A673 (cell line): ENCODE data around the gene DCC. TPM values are rescaled to one million over a fixed set of nuclear protein-coding genes. Genes with fewer than 3 reads are reported as not detected.

Experiments
- BruUV-seq: library from RNA; stranded (reverse); fragments of 400-500 nt; replicated peaks from 2 replicates; lab custom pipeline; 2021; lab: Mats Ljungman, UMichigan
- CTCF ChIA-PET: fragments of 300-600 bp; sonication (Branson Sonifier 250); formaldehyde crosslinking; loops from one replicate; lab custom pipeline; 2022; ENCODE audit warnings: antibody characterized with exemption; lab: Charles Lee
- POLR2A ChIA-PET: fragments of 300-600 bp; sonication (Branson Sonifier 250); formaldehyde crosslinking; loops from one replicate; lab custom pipeline; 2022; ENCODE audit warnings: antibody characterized with exemption; ENCODE audit not compliant: low non-redundant PET; lab: Charles Lee
- DNase-seq: peaks from one replicate; pipeline ENCODE4 v3.0.0-alpha.2; 2015; ENCODE audit warnings: low spot score
- H3K27ac ChIP-seq: fragments of 200-600 bp; sonication (generic); 2 replicates; pipeline ENCODE4 v1.5.1; 2016; ENCODE audit warnings: mixed run types, low read depth, mild to moderate bottlenecking, mixed read lengths, antibody characterized with exemption, low read length; ENCODE audit not compliant: poor library complexity, severe bottlenecking
- H3K27me3 ChIP-seq: fragments of 200-600 bp; sonication (generic); replicated peaks from 2 replicates; pipeline ENCODE4 v1.6.1; 2017; ENCODE audit warnings: mixed run types, low read depth, mild to moderate bottlenecking, mixed read lengths, antibody characterized with exemption, low read length; ENCODE audit not compliant: insufficient read depth, poor library complexity
- H3K36me3 ChIP-seq: fragments of 200-600 bp; sonication (generic); 2 replicates; pipeline ENCODE4 v1.6.1; 2016; ENCODE audit warnings: mixed run types, mild to moderate bottlenecking, mixed read lengths, antibody characterized with exemption, low read length; ENCODE audit not compliant: insufficient read depth, poor library complexity, severe bottlenecking
- H3K4me1 ChIP-seq: fragments of 200-600 bp; sonication (generic); 2 replicates; pipeline ENCODE4 v1.6.1; 2017; ENCODE audit warnings: mixed run types, mild to moderate bottlenecking, mixed read lengths, antibody characterized with exemption, low read length; ENCODE audit not compliant: insufficient read depth, poor library complexity, severe bottlenecking
- H3K4me3 ChIP-seq: fragments of 200-600 bp; sonication (generic); 2 replicates; pipeline ENCODE4 v1.5.1; 2016; ENCODE audit warnings: low read depth, mixed run types, mild to moderate bottlenecking, mixed read lengths, low read length; ENCODE audit not compliant: poor library complexity, severe bottlenecking
- H3K9me3 ChIP-seq: fragments of 200-600 bp; sonication (generic); 2 replicates; pipeline ENCODE4 v1.6.1; 2016; ENCODE audit warnings: mixed run types, low read depth, mild to moderate bottlenecking, mixed read lengths, antibody characterized with exemption, low read length; ENCODE audit not compliant: poor library complexity, severe bottlenecking
- CTCF ChIP-seq: fragments of 300-800, 200-600 bp; sonication (generic); conservative IDR thresholded peaks from 2 replicates; pipeline ENCODE4 v1.5.1; 2017; ENCODE audit warnings: low read depth, mild to moderate bottlenecking, antibody characterized with exemption, low read length, moderate library complexity, mixed read lengths
- EZH2 ChIP-seq: fragments of 200-600 bp; sonication (generic); IDR thresholded peaks from 2 replicates; pipeline ENCODE4 v1.6.1; 2017; ENCODE audit warnings: borderline replicate concordance, low read depth, mild to moderate bottlenecking, mixed read lengths, antibody characterized with exemption, low read length; ENCODE audit not compliant: poor library complexity, severe bottlenecking
- intact Hi-C: fragments of 100-400 bp; cut with micrococcal nuclease; formaldehyde crosslinking; loops from one replicate; pipeline ENCODE4 v1.10.0; 2022; ENCODE audit not compliant: unreplicated experiment
- total RNA-seq: library from RNA; stranded (reverse); gene quantifications from 2 replicates; pipeline ENCODE4 v1.2.3, GENCODE V29; 2021

DCC gene
- total RNA-seq, 1 experiment from 2014 or later, result 93.0 TPM

- BruUV-seq, result no TSS peak
- H3K9me3 ChIP-seq, result peaks cover 3% of the 10 kb centered on the region
- no peak overlapping the region for H3K27ac ChIP-seq
- POLR2A ChIA-PET, result interaction anchor here (0.6 to 0.7 kb wide), 2 partner anchors 17 to 277 kb away, joined by 3 to 4 read pairs; no protein-coding TSS in a partner anchor
- CTCF ChIA-PET, result no interaction called here
- H3K4me3 ChIP-seq, result no peak overlapping the region
- no peak for DNase-seq
- intact Hi-C loops, result no loop called here
- no peaks in the 10 kb centered on the region for H3K27me3 ChIP-seq
- peaks cover 28% of the 10 kb centered on the region for H3K4me1 ChIP-seq
- TF ChIP-seq CTCF (no peak), EZH2 (no peak)
- no peaks in the 10 kb centered on the region for H3K36me3 ChIP-seq
Measured at GRCh38 chr18:52605345-52605744, 265.3 kb downstream of the DCC start.

GRCh38 chr18:52607985-52608384 is 268.0 kb downstream of the DCC start:
- TF ChIP-seq EZH2, result no peak
- no peak for TF ChIP-seq CTCF
- H3K27ac ChIP-seq, result no peak overlapping the region
- H3K4me1 ChIP-seq, result peaks cover 23% of the 10 kb centered on the region
- no peaks in the 10 kb centered on the region for H3K27me3 ChIP-seq
- H3K36me3 ChIP-seq, result no peaks in the 10 kb centered on the region
- ChIA-PET CTCF (no interaction called here), POLR2A (no interaction called here)
- intact Hi-C loops, result no loop called here
- peaks cover 3% of the 10 kb centered on the region for H3K9me3 ChIP-seq
- no peak for DNase-seq
- no TSS peak for BruUV-seq
- no peak overlapping the region for H3K4me3 ChIP-seq

GRCh38 chr18:52610451-52611115 is 270.6 kb downstream of the DCC start:
- ChIA-PET CTCF (no interaction called here), POLR2A (interaction anchor here (0.7 kb wide), 1 partner anchor 27 kb away, joined by 4 read pairs; no protein-coding TSS in a partner anchor)
- Histone ChIP-seq H3K27me3 (no peaks in the 10 kb centered on the region), H3K4me3 (no peak overlapping the region), H3K9me3 (no peaks in the 10 kb centered on the region), H3K4me1 (peaks cover 33% of the 10 kb centered on the region), H3K27ac (no peak overlapping the region), H3K36me3 (no peaks in the 10 kb centered on the region)
- no TSS peak for BruUV-seq
- TF ChIP-seq CTCF, result no peak
- TF ChIP-seq EZH2, result no peak
- DNase-seq, result peak; percentile 58
- intact Hi-C loops, result no loop called here
